ENCODE results near the gene INHA. TPM values are rescaled to one million over a fixed set of nuclear protein-coding genes. Genes with fewer than 3 reads are reported as not detected.

The INHA gene
- total RNA-seq, 2 donors from 2014 or later: not detected

GRCh38 chr2:219581346-219581745, 9.2 kb downstream of the INHA start:
- Mint-ChIP-seq H3K27me3 (peaks cover 21 to 28% of the 10 kb centered on the region in 2 donors), H3K4me1 (ENCODE audit: low read depth in 2 of 2) (peaks cover 2 to 4% of the 10 kb centered on the region in 2 donors), H3K4me3 (no peak overlapping the region), H3K9me3 (no peaks in the 10 kb centered on the region), H3K36me3 (no peaks in the 10 kb centered on the region), H3K27ac (no peak overlapping the region)
- ATAC-seq: no peak
- DNase-seq (ENCODE audit: low spot score): no peak

- Mint-ChIP-seq H3K9me3 (no peaks in the 10 kb centered on the region), H3K36me3 (no peaks in the 10 kb centered on the region), H3K27me3 (peaks cover 22 to 29% of the 10 kb centered on the region in 2 donors), H3K4me3 (no peak overlapping the region), H3K27ac (no peak overlapping the region), H3K4me1 (ENCODE audit: low read depth in 2 of 2) (no peaks in the 10 kb centered on the region)
- no peak for ATAC-seq
- no peak for DNase-seq (ENCODE audit: low spot score)
These were observed 19.0 kb downstream of the INHA start for GRCh38 chr2:219591091-219591490.

GRCh38 chr2:219592736-219593135, 20.6 kb downstream of the INHA start:
- Mint-ChIP-seq H3K4me1 (ENCODE audit: low read depth in 2 of 2) (peaks cover 0 to under 1% of the 10 kb centered on the region in 2 donors), H3K4me3 (no peak overlapping the region), H3K27me3 (peaks cover 21 to 24% of the 10 kb centered on the region in 2 donors), H3K36me3 (no peaks in the 10 kb centered on the region), H3K27ac (no peak overlapping the region), H3K9me3 (no peaks in the 10 kb centered on the region)
- ATAC-seq (no peak), DNase-seq (ENCODE audit: low spot score) (no peak)

GRCh38 chr2:219593154-219593553, 21.0 kb downstream of the INHA start:
- no peaks in the 10 kb centered on the region for H3K9me3 Mint-ChIP-seq
- no peak overlapping the region for H3K4me3 Mint-ChIP-seq
- no peaks in the 10 kb centered on the region for H3K36me3 Mint-ChIP-seq
- peaks cover 21 to 24% of the 10 kb centered on the region in 2 donors for H3K27me3 Mint-ChIP-seq
- DNase-seq (ENCODE audit: low spot score) (no peak), ATAC-seq (no peak)
- H3K27ac Mint-ChIP-seq: no peak overlapping the region
- H3K4me1 Mint-ChIP-seq (ENCODE audit: low read depth in 2 of 2): peaks cover 2 to 5% of the 10 kb centered on the region in 2 donors

- Mint-ChIP-seq H3K36me3 (no peaks in the 10 kb centered on the region), H3K27ac (no peak overlapping the region), H3K9me3 (no peaks in the 10 kb centered on the region), H3K4me3 (no peak overlapping the region), H3K4me1 (ENCODE audit: low read depth in 2 of 2) (peaks cover 12 to 17% of the 10 kb centered on the region in 2 donors), H3K27me3 (peaks cover 14 to 21% of the 10 kb centered on the region in 2 donors)
- no peak for ATAC-seq
- no peak for DNase-seq (ENCODE audit: low spot score)
These were observed 23.1 kb downstream of the INHA start for GRCh38 chr2:219595256-219595655.

- Mint-ChIP-seq H3K4me3 (peak overlapping the region; percentile 90), H3K27me3 (peaks cover 12 to 14% of the 10 kb centered on the region in 2 donors), H3K27ac (peak overlapping the region; percentile 84 to 94), H3K9me3 (no peaks in the 10 kb centered on the region), H3K36me3 (no peaks in the 10 kb centered on the region), H3K4me1 (ENCODE audit: low read depth in 2 of 2) (peaks cover 12 to 17% of the 10 kb centered on the region in 2 donors)
- DNase-seq (ENCODE audit: low spot score): no peak
- no peak for ATAC-seq
These were observed 24.9 kb downstream of the INHA start for GRCh38 chr2:219596954-219597551.

GRCh38 chr2:219597552-219598307, 25.6 kb downstream of the INHA start, which contains the start of gene STK11IP:
TSS of gene STK11IP (plus strand) at chr2:219597857. CDS start at chr2:219598120, 263 bp downstream.
- H3K4me1 Mint-ChIP-seq (ENCODE audit: low read depth in 2 of 2): peaks cover 12 to 17% of the 10 kb centered on the region in 2 donors
- peak; percentile 94 to 95 for ATAC-seq
- H3K4me3 Mint-ChIP-seq: peak within 1 kb of the TSS; percentile 90
- no peaks in the 10 kb centered on the region for H3K36me3 Mint-ChIP-seq
- DNase-seq (ENCODE audit: low spot score): peak; percentile 96
- peaks cover 7 to 9% of the 10 kb centered on the region in 2 donors for H3K27me3 Mint-ChIP-seq
- no peaks in the 10 kb centered on the region for H3K9me3 Mint-ChIP-seq
- H3K27ac Mint-ChIP-seq: peak within 1 kb of the TSS; percentile 84 to 94

GRCh38 chr2:219598308-219599078, 26.4 kb downstream of the INHA start:
- Mint-ChIP-seq H3K4me1 (ENCODE audit: low read depth in 2 of 2) (peaks cover 12 to 17% of the 10 kb centered on the region in 2 donors), H3K27ac (peak overlapping the region; percentile 84 to 94), H3K9me3 (no peaks in the 10 kb centered on the region), H3K4me3 (peak overlapping the region; percentile 90), H3K36me3 (peaks cover under 1% of the 10 kb centered on the region), H3K27me3 (peaks cover 0 to 3% of the 10 kb centered on the region in 2 donors)
- no peak for ATAC-seq
- no peak for DNase-seq (ENCODE audit: low spot score)

- H3K4me1 Mint-ChIP-seq (ENCODE audit: low read depth in 2 of 2): peaks cover 2 to 9% of the 10 kb centered on the region in 2 donors
- DNase-seq (ENCODE audit: low spot score) (no peak), ATAC-seq (no peak)
- H3K4me3 Mint-ChIP-seq: no peak overlapping the region
- no peaks in the 10 kb centered on the region for H3K27me3 Mint-ChIP-seq
- H3K27ac Mint-ChIP-seq: no peak overlapping the region
- H3K36me3 Mint-ChIP-seq: peaks cover 12% of the 10 kb centered on the region
- H3K9me3 Mint-ChIP-seq: no peaks in the 10 kb centered on the region
These were observed 31.7 kb downstream of the INHA start for GRCh38 chr2:219603771-219604170.

- Mint-ChIP-seq H3K4me3 (no peak overlapping the region), H3K27me3 (no peaks in the 10 kb centered on the region), H3K9me3 (no peaks in the 10 kb centered on the region), H3K4me1 (ENCODE audit: low read depth in 2 of 2) (no peaks in the 10 kb centered on the region), H3K36me3 (peaks cover 12% of the 10 kb centered on the region), H3K27ac (no peak overlapping the region)
- DNase-seq (ENCODE audit: low spot score) (no peak), ATAC-seq (no peak)
These were observed 33.5 kb downstream of the INHA start for GRCh38 chr2:219605607-219605954.

- no peak for ATAC-seq
- no peak for DNase-seq (ENCODE audit: low spot score)
- Mint-ChIP-seq H3K27me3 (no peaks in the 10 kb centered on the region), H3K4me3 (no peak overlapping the region), H3K4me1 (ENCODE audit: low read depth in 2 of 2) (peaks cover 8 to 16% of the 10 kb centered on the region in 2 donors), H3K27ac (no peak overlapping the region), H3K36me3 (peaks cover 18% of the 10 kb centered on the region), H3K9me3 (no peaks in the 10 kb centered on the region)
These were observed 35.8 kb downstream of the INHA start for GRCh38 chr2:219607931-219608330.

GRCh38 chr2:219608399-219608964, 36.4 kb downstream of the INHA start:
- Mint-ChIP-seq H3K9me3 (no peaks in the 10 kb centered on the region), H3K27ac (no peak overlapping the region), H3K36me3 (peaks cover 18% of the 10 kb centered on the region), H3K4me3 (no peak overlapping the region), H3K27me3 (no peaks in the 10 kb centered on the region), H3K4me1 (ENCODE audit: low read depth in 2 of 2) (peaks cover 8 to 16% of the 10 kb centered on the region in 2 donors)
- ATAC-seq: no peak
- DNase-seq (ENCODE audit: low spot score): no peak

GRCh38 chr2:219609149-219609750, 37.1 kb downstream of the INHA start:
- no peak overlapping the region for H3K27ac Mint-ChIP-seq
- H3K9me3 Mint-ChIP-seq: no peaks in the 10 kb centered on the region
- DNase-seq (ENCODE audit: low spot score): no peak
- H3K27me3 Mint-ChIP-seq: no peaks in the 10 kb centered on the region
- H3K36me3 Mint-ChIP-seq: peaks cover 10% of the 10 kb centered on the region
- peaks cover 8 to 16% of the 10 kb centered on the region in 2 donors for H3K4me1 Mint-ChIP-seq (ENCODE audit: low read depth in 2 of 2)
- peak in 1 of 2 donors; percentile 6 for ATAC-seq
- H3K4me3 Mint-ChIP-seq: no peak overlapping the region
